HG03064 (cell line): Measurements from ENCODE around the gene ADGRL1.

Source experiments
- ATAC-seq: cut with Tn5 transposase; IDR thresholded peaks from one replicate; pipeline ENCODE4 v1.9.1; 2021; ENCODE audit warnings: low read depth; ENCODE audit not compliant: unreplicated experiment

Gene ADGRL1

DNA sequence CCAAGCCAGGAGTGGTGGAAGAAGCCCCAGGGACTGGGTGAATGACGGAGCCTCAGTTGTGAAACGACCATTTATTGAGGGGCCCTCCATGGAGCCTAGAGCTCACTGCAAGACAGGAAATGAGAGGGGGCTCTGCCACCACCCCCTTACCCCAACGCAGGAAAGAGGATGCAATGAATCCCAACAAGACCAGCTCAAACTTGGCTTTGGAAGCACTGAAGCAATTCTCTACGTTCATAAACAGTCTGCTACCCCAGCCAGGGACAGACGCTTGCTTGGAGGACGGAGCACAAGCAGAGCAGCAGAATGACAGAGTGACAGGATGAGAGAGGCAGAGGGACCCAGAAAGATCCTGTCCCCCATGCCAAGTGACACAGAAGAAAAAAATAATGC, 89.4 kb downstream of the ADGRL1 start:
- ATAC-seq, result no peak

DNA sequence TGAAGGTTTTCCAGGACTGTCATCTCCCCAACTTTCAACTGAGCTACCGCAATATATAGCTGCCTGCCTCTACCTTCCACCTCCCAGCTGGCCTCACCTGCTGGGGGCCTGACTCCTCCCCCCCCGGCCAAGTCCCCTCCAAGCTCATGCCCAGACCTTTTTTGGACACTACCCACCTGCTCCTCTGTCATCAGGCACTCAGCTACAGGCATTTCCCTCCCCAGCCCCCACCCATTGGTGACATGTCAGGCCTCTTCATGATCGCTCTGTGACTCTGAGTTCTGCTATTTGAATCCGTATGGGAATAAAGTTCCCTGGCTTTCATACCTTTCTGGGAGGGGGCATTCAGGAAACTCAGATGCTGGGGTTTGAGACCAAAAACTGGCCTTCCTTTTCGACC, 90.2 kb downstream of the ADGRL1 start:
- ATAC-seq, result no peak

DNA sequence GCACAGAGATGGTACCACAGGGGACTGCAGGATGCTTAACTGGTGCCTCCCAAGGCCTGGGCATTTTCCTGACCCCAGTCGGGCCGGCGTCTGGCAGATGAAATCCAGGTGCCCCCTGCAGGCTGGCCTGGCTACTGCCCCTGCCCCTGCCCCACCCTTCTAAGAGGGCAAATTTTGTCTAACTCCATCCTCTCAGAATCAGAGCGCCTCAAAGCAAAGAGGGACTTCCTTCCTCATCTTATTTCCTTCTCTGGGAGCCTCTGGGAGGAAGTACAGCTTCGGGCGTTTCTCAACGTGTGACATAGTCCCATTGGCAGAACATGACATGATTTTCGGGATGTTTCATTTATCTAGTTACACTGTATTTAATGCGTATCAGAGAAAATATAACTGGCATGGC, 91.1 kb downstream of the ADGRL1 start:
- ATAC-seq, result no peak

DNA sequence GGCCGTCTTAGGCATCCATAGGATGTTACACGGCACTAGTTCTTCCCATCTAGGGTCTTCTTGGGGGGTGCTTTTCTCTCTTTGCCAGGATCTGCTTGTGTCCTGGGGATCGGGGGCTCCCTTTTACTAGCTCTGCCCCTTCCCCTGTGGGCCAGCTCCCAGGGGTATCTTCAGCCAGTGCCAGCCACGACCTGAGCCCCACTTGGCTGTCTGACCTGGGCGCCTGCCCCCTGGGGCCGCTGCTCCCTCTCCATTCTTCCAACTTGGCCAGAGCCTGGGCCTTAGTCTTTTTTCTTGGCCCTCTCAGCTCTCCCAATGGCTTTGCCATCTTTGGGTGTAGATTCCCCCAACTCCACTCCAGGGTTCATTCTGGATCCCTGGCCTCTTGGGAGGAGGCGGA, 91.5 kb downstream of the ADGRL1 start:
- no peak for ATAC-seq

DNA sequence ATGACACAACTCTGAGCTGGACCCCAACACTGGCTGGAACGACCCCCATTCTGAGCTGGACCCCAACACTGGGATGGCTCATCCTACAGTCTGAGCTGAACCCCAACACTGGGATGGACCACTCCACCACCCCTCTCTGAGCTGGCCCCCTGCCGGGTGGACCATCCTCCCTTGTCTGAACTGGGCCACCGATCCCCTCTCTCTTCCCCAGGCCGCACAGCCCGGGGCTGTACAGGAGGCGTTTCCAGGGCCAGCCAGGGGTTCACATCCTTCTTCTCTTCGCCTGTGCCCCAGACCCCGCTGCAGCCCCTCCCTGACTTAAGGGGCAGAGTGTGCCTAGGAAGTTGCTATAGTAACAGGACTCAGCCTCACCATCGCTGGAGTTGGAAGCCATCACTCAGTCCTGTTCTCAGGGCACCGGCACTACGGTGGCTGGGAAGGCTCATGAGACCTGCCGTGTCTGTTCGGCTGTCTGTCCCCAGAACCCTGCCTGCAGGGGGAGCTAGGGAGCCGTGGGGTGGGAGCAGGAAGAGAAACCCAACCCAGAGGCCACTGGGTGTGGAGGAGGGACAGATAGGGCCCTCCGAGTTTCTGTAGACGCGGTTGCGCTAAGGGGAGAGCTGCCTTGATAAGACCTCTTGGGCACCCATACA, 92.1 kb downstream of the ADGRL1 start:
- no peak for ATAC-seq

DNA sequence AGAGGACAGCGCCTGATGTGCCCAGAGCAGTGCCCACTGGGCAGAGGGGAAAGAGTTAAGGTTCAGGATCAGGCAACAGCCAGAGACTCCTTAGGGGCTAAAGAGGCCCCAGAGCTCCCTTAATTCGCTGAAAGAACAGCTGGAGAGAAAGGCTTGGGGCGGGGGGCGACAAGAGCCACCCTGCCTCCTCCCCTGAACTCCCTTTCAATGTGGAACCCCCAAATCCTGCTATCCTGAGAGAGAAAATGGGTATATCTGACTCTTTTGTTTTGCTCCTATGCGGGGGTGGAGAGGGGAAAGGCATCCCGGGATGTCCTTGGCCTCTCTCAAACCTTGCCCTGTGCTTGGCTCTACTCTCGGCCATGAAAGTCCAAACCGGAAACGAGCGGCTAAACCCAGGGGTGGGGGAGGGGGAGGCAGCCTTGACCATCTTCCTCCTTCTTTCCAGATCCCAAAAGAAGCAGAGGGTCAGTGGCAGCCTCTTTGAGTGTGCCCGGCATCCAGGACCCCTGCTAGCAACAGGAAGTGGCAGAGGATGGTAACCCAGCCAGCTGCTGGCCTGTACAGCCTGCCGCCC, 93.1 kb downstream of the ADGRL1 start:
- no peak for ATAC-seq

DNA sequence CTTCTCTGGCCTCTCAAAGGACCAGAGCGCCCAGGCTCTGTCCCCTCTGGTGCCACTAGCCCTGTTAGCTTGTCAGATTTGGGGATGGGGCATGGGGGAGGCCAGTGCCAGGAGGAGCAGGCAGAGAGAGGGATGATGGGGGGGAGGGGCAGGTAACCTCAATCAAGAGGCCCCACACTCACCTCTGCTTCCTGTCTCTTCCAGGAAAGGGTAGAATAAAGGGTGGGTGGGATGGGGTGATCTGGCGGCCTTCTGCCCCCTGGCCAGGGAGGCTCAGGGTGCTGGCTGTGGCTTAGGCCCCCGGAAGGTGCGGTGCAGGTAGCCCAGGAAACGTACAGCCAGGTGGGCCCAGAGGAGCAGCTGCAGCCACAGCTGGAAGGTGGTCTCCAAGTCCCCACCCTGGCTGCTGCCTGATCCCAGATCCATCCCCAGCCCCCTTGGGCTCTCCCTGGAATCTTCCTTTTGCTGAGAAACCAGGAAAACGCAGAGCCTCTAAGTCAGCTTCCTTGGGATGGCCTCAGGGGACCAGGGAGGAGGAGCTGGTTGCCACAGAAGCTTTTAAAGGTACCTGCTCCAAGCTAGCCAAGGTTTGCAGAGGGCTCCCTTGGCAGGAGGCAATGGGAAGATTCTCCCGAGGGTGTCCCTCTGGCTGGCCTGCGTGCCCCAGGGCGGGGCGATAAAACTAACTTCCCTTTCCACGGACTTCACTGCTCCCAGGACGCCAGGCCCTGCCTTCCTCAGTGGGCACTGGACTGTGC, 93.7 kb downstream of the ADGRL1 start:
- no peak for ATAC-seq

DNA sequence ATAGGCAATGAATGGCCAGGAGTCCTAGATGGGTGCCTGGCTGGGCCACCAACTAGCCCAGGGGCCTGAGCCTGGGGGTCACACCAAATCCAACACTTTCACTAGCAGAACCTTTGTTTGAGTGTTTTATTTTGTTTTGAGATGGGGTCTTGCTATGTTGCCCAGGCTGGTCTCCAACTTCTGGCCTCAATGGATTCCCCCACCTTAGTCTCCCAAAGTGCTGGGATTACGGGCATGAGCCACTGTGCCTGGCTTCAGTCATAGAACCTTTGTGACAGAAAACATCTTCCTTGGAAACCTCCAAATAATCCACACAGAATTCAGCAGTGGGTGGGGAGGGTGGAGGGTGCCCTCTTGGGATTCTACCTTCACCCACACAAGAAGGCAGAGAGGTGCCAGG, 94.5 kb downstream of the ADGRL1 start:
- ATAC-seq, result no peak

DNA sequence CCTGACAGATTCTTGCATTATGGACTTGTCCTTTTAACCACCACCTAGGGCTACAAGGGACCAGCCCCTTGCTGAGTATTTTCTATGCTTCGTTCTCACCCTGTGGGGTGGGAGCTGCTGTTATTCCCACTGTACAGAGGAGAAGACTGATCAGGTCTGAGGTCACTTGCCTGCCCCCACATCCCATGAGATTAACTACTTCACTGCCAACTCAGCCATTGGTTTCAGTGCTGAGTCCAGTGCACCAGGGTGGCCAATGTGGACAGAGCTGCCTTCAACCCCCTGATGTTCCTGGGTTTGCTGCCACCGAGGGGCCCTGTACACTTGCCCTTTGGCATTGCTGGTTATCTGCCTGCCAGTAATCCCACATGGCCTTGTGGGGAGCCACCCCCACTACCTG, 95.3 kb downstream of the ADGRL1 start:
- ATAC-seq, result no peak

DNA sequence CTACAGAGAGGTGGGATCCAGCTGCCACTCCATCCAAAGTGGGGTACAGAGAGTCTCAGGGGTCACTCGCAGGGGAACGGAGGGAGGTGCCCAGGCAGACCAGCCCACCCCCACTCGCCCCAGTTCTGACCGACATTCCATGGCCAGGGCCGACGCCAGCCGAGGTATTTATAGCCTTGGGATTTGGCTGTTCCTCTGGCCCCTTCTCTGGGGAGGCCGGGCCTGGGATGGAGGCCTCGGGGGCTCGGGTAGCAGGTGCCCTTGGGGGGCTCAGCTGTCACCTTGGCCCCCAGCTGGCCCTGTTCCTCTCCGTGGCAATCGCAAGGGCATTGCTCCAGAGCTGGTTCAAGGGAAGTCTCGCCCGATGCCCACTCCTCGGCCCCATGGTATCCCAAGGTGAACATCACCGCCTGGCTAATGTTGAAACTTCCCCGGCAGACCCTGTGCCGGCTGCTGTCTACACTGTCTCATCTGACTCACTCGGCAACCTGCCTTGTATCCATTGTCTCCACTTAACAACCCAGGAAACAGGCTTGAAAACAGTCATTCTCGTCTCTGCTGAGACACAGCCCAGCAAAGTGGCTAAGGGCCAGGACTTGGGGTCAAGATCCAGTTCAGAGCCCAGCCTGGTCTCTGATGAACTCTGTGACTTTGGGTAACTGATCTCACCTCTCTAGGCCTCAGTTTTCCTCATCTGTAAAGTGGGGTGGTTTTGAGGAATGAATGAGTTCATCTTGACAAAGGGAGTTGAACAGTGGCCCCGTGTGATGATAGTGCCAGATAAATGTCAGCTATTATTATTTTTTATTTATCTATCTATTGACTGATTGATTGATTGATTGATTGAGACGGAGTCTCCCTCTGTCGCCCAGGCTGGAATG, 98.1 kb downstream of the ADGRL1 start:
- ATAC-seq, result no peak

DNA sequence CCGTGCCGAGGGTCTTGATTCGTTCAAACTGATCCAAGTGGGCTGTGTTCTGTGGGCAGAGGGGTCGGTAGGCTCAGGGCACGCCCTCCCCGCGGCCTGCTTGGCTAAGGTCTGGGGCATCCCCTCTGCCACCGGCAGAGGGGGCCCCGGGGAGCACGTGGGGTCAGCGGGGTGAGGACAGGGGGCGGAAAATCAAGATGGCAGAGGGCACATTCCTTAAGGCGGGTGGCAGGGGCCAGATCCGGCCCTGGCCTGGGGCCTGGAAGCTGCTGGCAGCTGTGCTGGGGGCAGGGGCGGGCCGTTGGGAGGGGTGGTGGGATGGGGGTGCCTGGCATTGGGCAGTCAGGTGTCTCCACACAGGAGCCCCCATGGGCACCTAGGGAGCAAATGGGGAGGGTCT, 99.1 kb downstream of the ADGRL1 start:
- ATAC-seq, result no peak

DNA sequence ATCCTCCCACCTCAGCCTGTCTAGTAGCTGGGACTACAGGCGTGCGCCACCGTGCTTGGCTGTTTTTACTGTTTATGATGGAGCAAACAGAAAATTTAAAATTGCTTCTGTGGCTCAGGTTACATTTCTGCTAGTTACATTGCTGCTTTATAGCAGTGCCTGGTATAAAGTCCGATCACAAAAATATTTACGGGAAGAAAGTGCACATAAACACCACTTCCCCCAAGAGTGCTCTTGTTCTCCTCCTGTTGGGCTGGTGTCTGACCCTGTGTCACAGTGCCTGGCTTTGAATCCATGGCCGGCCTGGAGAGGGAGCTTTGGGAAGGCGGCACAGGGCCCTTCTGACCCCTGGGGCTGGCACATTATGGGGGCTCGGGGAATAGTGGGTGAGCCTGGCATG, 100.3 kb downstream of the ADGRL1 start:
- no peak for ATAC-seq

DNA sequence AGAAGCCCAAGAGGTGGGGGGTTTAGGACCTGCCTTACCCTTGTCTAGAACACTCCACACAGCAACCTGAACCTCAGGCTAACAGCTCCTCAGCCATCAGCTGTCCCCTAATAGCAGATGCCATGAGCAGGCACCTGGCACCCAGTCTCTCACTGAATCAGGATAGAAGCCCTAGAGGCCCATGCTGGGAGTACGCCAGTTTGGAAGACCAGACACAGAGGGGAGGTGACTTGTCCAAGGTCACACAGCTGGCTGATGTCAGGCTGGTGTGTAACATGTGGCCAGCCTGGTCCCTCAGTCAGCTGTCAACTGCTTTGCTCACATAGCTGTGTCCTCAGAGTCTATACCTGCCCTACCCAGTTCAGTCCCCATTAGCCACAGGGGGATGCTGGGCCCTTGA, 102.7 kb downstream of the ADGRL1 start:
- ATAC-seq, result no peak

DNA sequence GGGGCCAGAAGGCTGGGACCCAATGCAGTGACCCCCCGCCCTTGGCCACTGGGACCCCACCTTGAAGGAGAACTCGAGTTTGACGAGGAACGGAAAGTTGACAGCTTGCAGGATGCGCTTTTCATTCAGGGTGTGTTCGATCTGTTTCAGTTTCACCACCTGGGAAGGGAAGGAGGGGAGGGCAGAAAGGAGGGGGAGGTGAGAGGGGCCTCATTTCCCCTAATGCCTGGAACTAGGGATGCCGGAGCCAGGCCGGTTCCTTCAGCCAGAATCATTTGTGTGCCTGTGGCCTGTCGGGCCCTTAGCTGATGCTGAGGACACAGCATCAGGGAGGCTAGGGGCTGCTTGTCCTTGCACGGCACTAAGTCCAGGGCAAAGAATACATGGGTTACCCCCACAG, 103.2 kb downstream of the ADGRL1 start:
- ATAC-seq, result no peak

DNA sequence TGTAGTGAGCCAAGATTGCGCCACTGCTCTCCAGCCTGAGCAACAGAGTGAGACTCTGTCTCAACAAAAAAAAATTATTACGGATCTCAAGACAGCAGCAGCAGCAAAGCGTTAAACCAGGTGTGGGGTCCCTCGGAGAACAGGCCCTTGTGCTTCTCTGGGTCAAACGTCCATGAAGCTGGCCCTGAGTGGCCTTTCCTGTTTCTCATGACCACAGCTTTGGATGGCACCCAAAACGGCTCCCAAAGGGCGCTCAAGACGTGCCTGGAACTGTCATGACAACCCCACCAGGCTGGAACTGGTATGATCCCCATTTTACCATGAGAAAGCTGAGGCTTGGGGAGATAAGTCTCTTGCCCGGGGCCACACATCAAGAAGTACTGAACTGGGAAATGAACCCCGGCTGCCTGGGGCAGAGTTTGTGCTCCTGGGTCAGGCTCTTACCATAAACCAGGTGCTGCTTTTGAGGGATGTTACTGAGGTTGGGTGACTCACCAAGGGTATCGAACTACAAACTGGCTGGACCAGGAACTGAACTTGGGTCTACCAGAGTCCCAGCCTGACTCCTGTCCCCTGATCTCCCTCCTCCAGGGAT, 103.8 kb downstream of the ADGRL1 start:
- ATAC-seq, result no peak

DNA sequence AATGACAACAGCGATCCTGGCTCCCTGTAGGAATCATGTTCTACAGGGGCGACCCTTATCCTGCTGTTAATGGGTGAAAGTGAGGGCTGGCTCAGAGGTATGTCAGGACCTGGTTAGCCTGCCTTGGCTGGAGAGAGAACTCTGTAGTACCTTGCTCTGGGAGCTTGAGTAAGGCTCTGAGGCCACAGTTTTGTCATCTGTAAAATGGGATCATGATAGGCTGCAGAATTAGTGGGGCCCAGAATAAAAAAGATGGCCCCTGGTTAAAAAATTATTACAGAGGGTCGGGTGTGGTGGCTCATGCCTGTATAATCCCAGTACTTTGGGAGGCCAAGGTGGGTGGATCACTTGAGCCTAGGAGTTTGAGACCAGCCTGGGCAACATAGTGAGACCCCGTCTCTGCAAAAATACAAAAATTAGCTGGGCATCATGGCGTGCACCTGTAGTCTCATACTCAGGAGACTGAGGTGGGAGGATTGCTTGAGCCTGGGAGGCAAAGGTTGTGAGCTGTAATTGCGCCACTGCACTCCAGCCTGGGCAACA, 104.9 kb downstream of the ADGRL1 start:
- ATAC-seq, result no peak
